DOHH2 (cell line): Measurements from ENCODE around the gene SEC61A1.

ENCODE experiments used
- EZH2phosphoT487 ChIP-seq: fragments of 200-600 bp; sonication (generic); IDR thresholded peaks from 2 replicates; pipeline ENCODE4 v1.6.1; 2017; ENCODE audit warnings: borderline replicate concordance, mild to moderate bottlenecking, antibody characterized with exemption, low read length, moderate library complexity, mixed read lengths
- TF ChIP-seq, protein P1 (sequence below): fragments of 200-600 bp; sonication (generic); IDR thresholded peaks from one replicate; pipeline ENCODE4 v1.5.1; 2014; ENCODE audit warnings: antibody characterized with exemption, mild to moderate bottlenecking, low read depth, low read length; ENCODE audit not compliant: poor library complexity, severe bottlenecking

DNA sequence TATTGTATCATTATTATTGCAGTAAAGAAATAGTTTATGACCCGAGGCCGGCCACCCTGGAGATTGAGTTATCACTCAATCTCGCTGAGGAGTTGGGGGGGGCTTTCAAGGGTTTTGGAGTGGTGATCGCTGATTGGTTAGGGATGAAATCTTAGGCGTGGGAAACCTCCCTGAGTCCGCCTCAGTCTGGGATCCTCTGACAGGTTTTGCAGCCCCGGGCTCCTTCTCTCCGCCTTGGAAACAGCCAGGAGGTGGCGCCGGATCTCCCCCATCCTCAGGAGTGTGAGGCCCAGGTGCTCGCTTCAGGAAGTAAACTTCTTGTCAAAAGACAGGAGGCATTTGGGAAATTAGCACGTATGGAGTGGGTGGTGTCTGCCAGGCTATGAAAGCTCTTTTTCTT is 41.1 kb upstream of the SEC61A1 start:
- TF ChIP-seq EZH2phosphoT487, result no peak
- TF ChIP-seq, protein P1, sequence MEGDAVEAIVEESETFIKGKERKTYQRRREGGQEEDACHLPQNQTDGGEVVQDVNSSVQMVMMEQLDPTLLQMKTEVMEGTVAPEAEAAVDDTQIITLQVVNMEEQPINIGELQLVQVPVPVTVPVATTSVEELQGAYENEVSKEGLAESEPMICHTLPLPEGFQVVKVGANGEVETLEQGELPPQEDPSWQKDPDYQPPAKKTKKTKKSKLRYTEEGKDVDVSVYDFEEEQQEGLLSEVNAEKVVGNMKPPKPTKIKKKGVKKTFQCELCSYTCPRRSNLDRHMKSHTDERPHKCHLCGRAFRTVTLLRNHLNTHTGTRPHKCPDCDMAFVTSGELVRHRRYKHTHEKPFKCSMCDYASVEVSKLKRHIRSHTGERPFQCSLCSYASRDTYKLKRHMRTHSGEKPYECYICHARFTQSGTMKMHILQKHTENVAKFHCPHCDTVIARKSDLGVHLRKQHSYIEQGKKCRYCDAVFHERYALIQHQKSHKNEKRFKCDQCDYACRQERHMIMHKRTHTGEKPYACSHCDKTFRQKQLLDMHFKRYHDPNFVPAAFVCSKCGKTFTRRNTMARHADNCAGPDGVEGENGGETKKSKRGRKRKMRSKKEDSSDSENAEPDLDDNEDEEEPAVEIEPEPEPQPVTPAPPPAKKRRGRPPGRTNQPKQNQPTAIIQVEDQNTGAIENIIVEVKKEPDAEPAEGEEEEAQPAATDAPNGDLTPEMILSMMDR, result peak; percentile 76
